GM19372 (cell line): ENCODE measurements around the gene LTBP2.
"Not testable (repeated sequence)": the region's sequence is repeated elsewhere in the genome, so short reads cannot be mapped to it uniquely, and the experiment has no call there.

ENCODE experiments used
- ATAC-seq: cut with Tn5 transposase; IDR thresholded peaks from one replicate; pipeline ENCODE4 v1.9.1; 2021; ENCODE audit warnings: mild to moderate bottlenecking, low read depth, moderate library complexity; ENCODE audit not compliant: unreplicated experiment

LTBP2 gene

DNA sequence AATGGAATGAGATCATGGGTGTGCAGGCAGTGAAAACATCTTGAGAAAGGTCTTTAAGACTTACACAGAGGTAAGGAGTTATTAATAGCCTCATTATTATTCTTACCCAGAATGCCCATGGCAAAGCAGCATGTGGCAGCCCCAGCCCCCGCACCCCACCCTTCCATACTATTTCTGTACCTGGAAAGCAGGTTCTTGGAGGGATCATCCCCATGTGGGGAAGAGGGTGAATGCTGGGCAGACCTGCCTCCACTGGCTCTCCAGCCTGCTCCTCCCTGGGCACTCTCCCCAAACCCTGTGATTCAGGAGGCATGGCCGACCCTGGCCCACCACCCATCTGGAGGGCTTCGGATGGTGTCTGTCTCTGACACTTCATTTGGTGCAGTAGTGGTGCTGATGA, 147.3 kb downstream of the LTBP2 start:
- no peak for ATAC-seq

DNA sequence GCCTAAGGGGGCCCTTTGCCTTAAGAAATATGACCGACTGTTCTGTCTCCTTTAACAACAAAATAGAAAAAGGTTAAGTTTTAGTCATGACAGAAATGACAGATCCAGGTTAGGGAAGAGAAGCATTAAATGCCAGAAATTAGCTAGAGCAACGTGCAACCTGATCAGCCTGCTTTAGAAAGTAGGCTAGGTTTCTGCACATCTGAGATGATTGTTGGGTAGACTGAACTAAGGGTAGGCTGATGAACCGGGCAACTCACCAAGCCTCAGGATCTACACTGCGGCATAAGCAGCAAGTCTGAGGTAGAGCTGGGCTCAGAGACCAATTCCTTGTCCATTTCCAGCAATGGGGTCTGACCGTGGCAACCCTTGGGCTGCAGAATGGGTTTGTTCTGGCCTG, 148.3 kb downstream of the LTBP2 start:
- ATAC-seq: no peak

DNA sequence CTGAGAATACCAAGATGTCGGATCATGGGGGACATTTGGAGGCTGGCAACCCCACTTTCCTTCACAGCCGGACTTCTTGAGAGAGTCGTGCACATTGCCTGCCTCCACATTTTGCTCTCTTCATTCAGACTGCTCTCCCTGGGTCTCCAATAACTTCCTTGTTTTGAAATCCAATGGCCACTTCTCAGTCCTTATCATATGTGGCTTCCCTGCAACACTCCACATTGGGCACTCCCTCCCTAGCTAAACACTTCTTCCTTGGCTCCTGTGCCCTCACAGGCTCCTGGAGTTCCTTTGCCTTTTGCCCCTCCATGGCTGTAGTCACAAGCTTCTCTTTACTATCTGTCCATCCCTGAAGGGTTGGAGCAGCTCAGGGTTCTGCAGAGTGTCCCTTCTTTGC, 149.0 kb downstream of the LTBP2 start:
- no peak for ATAC-seq

DNA sequence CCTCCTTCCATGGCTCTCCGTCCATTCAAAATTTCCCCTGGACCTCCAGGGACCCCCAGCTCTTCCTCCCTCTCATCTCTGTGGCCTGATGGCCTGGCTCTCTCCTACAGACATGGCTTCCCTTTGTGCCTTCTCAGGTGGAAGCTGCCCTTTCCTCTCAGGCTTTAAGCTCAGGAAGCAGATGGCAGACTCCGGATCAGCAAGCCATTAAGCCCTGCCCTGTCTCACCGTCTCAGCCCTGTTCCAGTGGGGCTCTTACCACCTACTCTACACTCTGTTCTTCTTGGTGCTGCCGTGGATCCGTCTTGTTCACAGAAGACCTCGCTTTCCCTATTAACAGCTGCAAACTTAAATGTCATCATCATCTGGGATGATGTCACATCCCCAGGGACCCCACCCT, 152.1 kb downstream of the LTBP2 start:
- no peak for ATAC-seq

DNA sequence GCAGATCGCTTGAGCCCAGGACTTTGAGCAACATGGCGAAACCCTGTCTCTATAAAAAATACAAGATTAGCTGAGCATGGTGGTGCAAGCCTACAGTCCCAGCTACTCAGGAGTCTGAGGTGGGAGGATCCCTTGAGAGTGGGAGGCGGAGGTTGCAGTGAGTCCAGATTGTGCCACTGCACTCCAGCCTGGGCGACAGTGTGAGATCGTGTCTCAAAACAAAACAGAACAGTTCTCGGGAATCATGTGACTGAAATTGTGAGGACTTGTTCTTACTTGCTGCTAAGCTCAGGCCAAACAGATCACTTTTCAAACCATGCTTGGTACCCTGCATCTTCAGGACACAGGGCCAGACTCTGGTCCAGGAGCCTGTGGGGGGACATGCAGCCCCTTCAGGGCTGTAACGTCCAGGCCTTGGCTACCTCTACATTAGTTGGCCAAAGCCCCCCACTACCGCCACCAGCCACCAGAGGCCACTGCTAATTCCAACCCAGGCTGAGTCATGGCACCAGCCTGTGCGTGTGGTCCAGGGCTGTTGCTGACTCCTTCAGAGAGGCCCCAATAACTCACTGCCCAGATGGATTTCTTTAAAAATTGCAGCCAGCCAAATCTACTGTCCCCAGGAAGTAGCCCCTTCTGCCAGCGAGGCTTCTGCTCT, 152.6 kb downstream of the LTBP2 start:
- no peak for ATAC-seq

DNA sequence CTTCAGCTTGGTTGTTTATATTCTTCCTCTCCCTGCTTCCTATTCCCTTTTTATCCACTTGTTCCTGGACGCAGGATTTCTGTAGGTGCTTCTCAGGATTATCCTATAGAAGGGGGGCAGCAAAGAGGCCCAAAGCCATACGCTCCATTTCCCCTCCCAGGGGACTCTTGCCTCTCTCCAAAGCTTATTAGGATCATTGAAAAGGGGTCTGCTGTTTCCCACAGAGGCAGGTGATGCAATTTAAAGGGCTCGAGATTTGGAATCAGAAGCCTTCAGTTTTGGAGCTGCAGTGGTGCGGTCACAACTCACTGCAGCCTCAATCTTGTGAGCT, 154.5 kb downstream of the LTBP2 start:
- no peak for ATAC-seq

DNA sequence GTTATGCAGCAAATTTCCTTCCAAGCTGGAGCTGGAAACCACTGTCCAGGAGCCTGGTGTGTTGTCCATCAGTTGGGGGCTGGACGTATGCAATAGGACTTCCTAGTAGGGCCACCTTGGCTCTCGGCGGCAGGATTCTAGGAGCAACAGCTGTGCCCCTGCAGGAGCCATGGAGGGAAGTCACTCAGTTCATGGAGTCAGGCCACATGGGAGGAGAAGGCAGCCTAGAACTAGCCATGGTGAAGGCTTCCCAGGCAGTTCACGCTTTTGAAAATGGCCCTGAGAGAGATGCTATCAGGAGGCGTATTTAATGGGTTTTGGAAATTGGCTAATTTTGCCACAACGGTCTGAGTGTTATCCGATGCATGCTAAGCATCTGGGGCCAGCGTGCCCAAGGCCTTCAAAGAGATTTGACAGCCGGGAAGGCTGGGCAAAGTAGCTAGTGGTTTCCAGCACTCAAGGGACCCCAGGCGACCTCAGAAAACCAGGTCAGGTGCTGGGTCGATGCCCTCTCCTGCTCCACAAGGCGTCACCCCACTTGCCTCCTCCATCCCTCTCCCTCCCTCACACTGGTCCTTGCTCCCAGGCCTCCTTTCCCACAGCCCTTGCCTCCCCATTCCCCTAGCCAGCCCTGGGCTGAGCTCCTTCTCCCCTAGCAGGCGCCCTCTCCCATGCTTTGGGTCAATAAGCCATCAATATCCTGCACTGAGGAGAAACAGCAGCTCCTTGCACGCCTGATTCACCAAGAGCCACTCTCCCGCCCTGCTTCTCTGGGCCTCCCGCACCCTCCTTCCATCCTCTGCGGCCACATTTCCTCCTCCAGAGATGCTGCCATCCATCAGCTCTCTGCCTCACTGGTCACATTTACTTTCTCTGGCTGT, 155.1 kb downstream of the LTBP2 start:
- no peak for ATAC-seq

DNA sequence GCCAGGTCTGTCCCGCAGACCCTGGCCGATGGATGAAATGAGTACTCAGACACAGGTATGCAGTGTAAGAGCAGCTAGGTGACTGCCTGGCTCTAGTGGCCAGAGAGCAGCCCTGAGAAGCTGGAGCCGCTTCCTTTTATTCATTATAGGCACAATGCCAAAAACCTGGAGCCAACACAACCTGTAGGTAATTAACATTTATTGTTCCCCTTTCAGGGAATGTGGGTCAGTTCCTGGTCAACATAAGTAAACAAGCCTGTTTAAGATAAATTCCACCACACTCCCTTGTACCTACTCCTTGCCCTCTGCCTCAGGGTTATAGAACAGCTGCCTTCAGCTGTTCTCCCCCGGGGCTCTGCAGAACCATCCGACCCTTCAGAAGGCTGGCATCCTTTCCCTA, 157.6 kb downstream of the LTBP2 start:
- ATAC-seq: not testable (repeated sequence)
